Ishikawa (cell line): ENCODE data around the gene PHLPP2.

Experiments used
- CEBPB ChIP-seq: IDR thresholded peaks from 2 replicates; pipeline ENCODE4 v1.6.1; 2012
- CREB1 ChIP-seq: IDR thresholded peaks from 2 replicates; pipeline ENCODE4 v1.6.1; 2012; ENCODE audit warnings: low read depth
- EGR1 ChIP-seq: IDR thresholded peaks from 2 replicates; pipeline ENCODE4 v1.6.1; 2012
- EP300 ChIP-seq: IDR thresholded peaks from 2 replicates; pipeline ENCODE4 v1.6.1; 2012; ENCODE audit warnings: borderline replicate concordance
- FOXM1 ChIP-seq: IDR thresholded peaks from 2 replicates; pipeline ENCODE4 v1.6.1; 2012; ENCODE audit warnings: low read depth, borderline replicate concordance
- NFIC ChIP-seq: IDR thresholded peaks from 2 replicates; pipeline ENCODE4 v1.6.1; 2012
- RAD21 ChIP-seq: IDR thresholded peaks from 2 replicates; pipeline ENCODE4 v1.6.1; 2012; ENCODE audit warnings: low read depth
- TAF1 ChIP-seq: IDR thresholded peaks from 2 replicates; pipeline ENCODE4 v1.6.1; 2012; ENCODE audit warnings: low read depth, mild to moderate bottlenecking
- TEAD4 ChIP-seq: IDR thresholded peaks from 2 replicates; pipeline ENCODE4 v1.6.1; 2012
- YY1 ChIP-seq: IDR thresholded peaks from 2 replicates; pipeline ENCODE4 v1.6.1; 2012; ENCODE audit warnings: low read depth
- ZBTB7A ChIP-seq: IDR thresholded peaks from 2 replicates; pipeline ENCODE4 v1.6.1; 2012; ENCODE audit warnings: low read depth
- TF ChIP-seq, protein P1 (sequence below): IDR thresholded peaks from 2 replicates; pipeline ENCODE4 v1.6.1; 2012
- TF ChIP-seq, protein P2 (sequence below): IDR thresholded peaks from 2 replicates; pipeline ENCODE4 v1.6.1; 2012; ENCODE audit warnings: low read depth, mild to moderate bottlenecking
- TF ChIP-seq, protein P3 (sequence below): IDR thresholded peaks from 2 replicates; pipeline ENCODE4 v1.6.1; 2012

DNA sequence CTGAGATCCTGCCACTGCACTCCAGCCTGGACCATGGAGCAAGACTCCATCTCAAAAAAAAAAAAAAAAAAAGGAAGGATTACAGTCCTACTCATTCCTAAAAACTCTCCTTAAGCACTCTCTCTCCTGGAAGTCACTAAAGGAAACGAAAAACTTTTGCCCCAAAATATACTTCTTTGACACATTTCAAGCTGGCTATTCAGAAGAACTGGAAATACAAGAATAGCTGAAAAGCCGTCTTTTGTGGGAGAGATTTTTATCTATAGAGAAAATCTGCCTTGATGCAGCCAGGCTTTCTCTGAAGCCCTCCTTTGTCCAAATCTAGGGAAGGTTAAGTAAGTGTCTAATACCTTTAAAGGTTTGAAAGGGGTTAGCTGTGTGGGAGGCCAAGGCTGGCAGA lies 115.4 kb downstream of the PHLPP2 start:
- TF ChIP-seq EP300 (no peak), NFIC (no peak), TEAD4 (no peak), RAD21 (no peak), TAF1 (no peak), FOXM1 (no peak), CREB1 (no peak), CEBPB (no peak), ZBTB7A (no peak), YY1 (no peak), EGR1 (no peak)
- TF ChIP-seq, protein P1, sequence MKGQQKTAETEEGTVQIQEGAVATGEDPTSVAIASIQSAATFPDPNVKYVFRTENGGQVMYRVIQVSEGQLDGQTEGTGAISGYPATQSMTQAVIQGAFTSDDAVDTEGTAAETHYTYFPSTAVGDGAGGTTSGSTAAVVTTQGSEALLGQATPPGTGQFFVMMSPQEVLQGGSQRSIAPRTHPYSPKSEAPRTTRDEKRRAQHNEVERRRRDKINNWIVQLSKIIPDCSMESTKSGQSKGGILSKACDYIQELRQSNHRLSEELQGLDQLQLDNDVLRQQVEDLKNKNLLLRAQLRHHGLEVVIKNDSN: no peak
- TF ChIP-seq, protein P2, sequence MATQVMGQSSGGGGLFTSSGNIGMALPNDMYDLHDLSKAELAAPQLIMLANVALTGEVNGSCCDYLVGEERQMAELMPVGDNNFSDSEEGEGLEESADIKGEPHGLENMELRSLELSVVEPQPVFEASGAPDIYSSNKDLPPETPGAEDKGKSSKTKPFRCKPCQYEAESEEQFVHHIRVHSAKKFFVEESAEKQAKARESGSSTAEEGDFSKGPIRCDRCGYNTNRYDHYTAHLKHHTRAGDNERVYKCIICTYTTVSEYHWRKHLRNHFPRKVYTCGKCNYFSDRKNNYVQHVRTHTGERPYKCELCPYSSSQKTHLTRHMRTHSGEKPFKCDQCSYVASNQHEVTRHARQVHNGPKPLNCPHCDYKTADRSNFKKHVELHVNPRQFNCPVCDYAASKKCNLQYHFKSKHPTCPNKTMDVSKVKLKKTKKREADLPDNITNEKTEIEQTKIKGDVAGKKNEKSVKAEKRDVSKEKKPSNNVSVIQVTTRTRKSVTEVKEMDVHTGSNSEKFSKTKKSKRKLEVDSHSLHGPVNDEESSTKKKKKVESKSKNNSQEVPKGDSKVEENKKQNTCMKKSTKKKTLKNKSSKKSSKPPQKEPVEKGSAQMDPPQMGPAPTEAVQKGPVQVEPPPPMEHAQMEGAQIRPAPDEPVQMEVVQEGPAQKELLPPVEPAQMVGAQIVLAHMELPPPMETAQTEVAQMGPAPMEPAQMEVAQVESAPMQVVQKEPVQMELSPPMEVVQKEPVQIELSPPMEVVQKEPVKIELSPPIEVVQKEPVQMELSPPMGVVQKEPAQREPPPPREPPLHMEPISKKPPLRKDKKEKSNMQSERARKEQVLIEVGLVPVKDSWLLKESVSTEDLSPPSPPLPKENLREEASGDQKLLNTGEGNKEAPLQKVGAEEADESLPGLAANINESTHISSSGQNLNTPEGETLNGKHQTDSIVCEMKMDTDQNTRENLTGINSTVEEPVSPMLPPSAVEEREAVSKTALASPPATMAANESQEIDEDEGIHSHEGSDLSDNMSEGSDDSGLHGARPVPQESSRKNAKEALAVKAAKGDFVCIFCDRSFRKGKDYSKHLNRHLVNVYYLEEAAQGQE: no peak
- TF ChIP-seq, protein P3, sequence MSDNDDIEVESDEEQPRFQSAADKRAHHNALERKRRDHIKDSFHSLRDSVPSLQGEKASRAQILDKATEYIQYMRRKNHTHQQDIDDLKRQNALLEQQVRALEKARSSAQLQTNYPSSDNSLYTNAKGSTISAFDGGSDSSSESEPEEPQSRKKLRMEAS: no peak
